Activated T-cell treated with anti-CD3 and anti-CD28 coated beads, Interleukin-2, amount 50 U/mL, for 24 hours (primary cell): ENCODE data around the gene MED13L.

Experiments used
- DNase-seq: peaks from one replicate; pipeline ENCODE4 v3.0.0-alpha.2; 2020
- H3K27ac Mint-ChIP-seq: 2 replicates; pipeline ENCODE4 v1.8.0; 2020; ENCODE audit warnings: mild to moderate bottlenecking, mixed read lengths
- H3K27me3 Mint-ChIP-seq: 2 replicates; pipeline ENCODE4 v1.8.0; 2020; ENCODE audit warnings: mixed read lengths
- H3K36me3 Mint-ChIP-seq: 2 replicates; pipeline ENCODE4 v1.8.0; 2020; ENCODE audit warnings: low read depth, mixed read lengths
- H3K4me1 Mint-ChIP-seq: 2 replicates; pipeline ENCODE4 v1.8.0; 2020; ENCODE audit warnings: low read depth, mixed read lengths
- H3K4me3 Mint-ChIP-seq: 2 replicates; pipeline ENCODE4 v1.8.0; 2020; ENCODE audit warnings: mild to moderate bottlenecking, moderate library complexity, mixed read lengths
- H3K9me3 Mint-ChIP-seq: 2 replicates; pipeline ENCODE4 v1.8.0; 2020; ENCODE audit warnings: mixed read lengths

Gene MED13L

GRCh38 chr12:116009805-116010204, 267.7 kb downstream of the MED13L start:
- no peak for DNase-seq
- Mint-ChIP-seq H3K9me3 (no peaks in the 10 kb centered on the region), H3K36me3 (peaks cover 93% of the 10 kb centered on the region), H3K4me3 (no peak overlapping the region), H3K4me1 (peaks cover 2% of the 10 kb centered on the region), H3K27ac (peak overlapping the region; percentile 72), H3K27me3 (no peaks in the 10 kb centered on the region)

GRCh38 chr12:116006141-116006540, 271.4 kb downstream of the MED13L start:
- Mint-ChIP-seq H3K9me3 (no peaks in the 10 kb centered on the region), H3K27ac (no peak overlapping the region), H3K4me1 (peaks cover 9% of the 10 kb centered on the region), H3K36me3 (peaks cover 90% of the 10 kb centered on the region), H3K4me3 (no peak overlapping the region), H3K27me3 (no peaks in the 10 kb centered on the region)
- DNase-seq = no peak

- DNase-seq = no peak
- peaks cover 74% of the 10 kb centered on the region for H3K36me3 Mint-ChIP-seq
- H3K27ac Mint-ChIP-seq = peak overlapping the region; percentile 39
- H3K4me1 Mint-ChIP-seq = peaks cover 18% of the 10 kb centered on the region
- no peaks in the 10 kb centered on the region for H3K27me3 Mint-ChIP-seq
- H3K4me3 Mint-ChIP-seq = no peak overlapping the region
- no peaks in the 10 kb centered on the region for H3K9me3 Mint-ChIP-seq
Measured at GRCh38 chr12:116002890-116003536, 274.5 kb downstream of the MED13L start.

- no peak overlapping the region for H3K4me3 Mint-ChIP-seq
- DNase-seq = no peak
- H3K27me3 Mint-ChIP-seq = no peaks in the 10 kb centered on the region
- H3K27ac Mint-ChIP-seq = peak overlapping the region; percentile 40
- no peaks in the 10 kb centered on the region for H3K9me3 Mint-ChIP-seq
- H3K36me3 Mint-ChIP-seq = peaks cover 71% of the 10 kb centered on the region
- H3K4me1 Mint-ChIP-seq = peaks cover 18% of the 10 kb centered on the region
Measured at GRCh38 chr12:116000252-116000651, 277.2 kb downstream of the MED13L start.

- H3K4me3 Mint-ChIP-seq = no peak overlapping the region
- H3K27ac Mint-ChIP-seq = peak overlapping the region; percentile 47
- DNase-seq = no peak
- H3K36me3 Mint-ChIP-seq = peaks cover 71% of the 10 kb centered on the region
- H3K9me3 Mint-ChIP-seq = no peaks in the 10 kb centered on the region
- H3K27me3 Mint-ChIP-seq = no peaks in the 10 kb centered on the region
- peaks cover 15% of the 10 kb centered on the region for H3K4me1 Mint-ChIP-seq
Measured at GRCh38 chr12:115999582-115999981, 277.9 kb downstream of the MED13L start.

GRCh38 chr12:115998794-115999478, 278.6 kb downstream of the MED13L start:
- no peak for DNase-seq
- H3K36me3 Mint-ChIP-seq = peaks cover 71% of the 10 kb centered on the region

GRCh38 chr12:115998119-115998633, 279.3 kb downstream of the MED13L start:
- Mint-ChIP-seq H3K27ac (peak overlapping the region; percentile 57), H3K9me3 (no peaks in the 10 kb centered on the region), H3K36me3 (peaks cover 75% of the 10 kb centered on the region), H3K4me3 (no peak overlapping the region), H3K27me3 (no peaks in the 10 kb centered on the region), H3K4me1 (peaks cover 10% of the 10 kb centered on the region)
- DNase-seq = no peak

More at GRCh38 chr12:115998794-115999478, 278.6 kb downstream of the MED13L start:
- Mint-ChIP-seq H3K4me3 (no peak overlapping the region), H3K9me3 (no peaks in the 10 kb centered on the region), H3K4me1 (peaks cover 10% of the 10 kb centered on the region), H3K27ac (no peak overlapping the region), H3K27me3 (no peaks in the 10 kb centered on the region)

- Mint-ChIP-seq H3K4me3 (no peak overlapping the region), H3K27ac (no peak overlapping the region), H3K36me3 (peaks cover 79% of the 10 kb centered on the region)
Measured at GRCh38 chr12:115993737-115994136, 283.8 kb downstream of the MED13L start.

GRCh38 chr12:115990241-115990640, 287.3 kb downstream of the MED13L start:
- H3K27me3 Mint-ChIP-seq = no peaks in the 10 kb centered on the region
- H3K4me3 Mint-ChIP-seq = no peak overlapping the region
- no peak overlapping the region for H3K27ac Mint-ChIP-seq
- peaks cover 85% of the 10 kb centered on the region for H3K36me3 Mint-ChIP-seq
- DNase-seq = no peak
- H3K4me1 Mint-ChIP-seq = peaks cover 21% of the 10 kb centered on the region
- H3K9me3 Mint-ChIP-seq = no peaks in the 10 kb centered on the region

More at GRCh38 chr12:115993737-115994136, 283.8 kb downstream of the MED13L start:
- DNase-seq = no peak
- H3K9me3 Mint-ChIP-seq = no peaks in the 10 kb centered on the region
- H3K27me3 Mint-ChIP-seq = no peaks in the 10 kb centered on the region
- H3K4me1 Mint-ChIP-seq = peaks cover 20% of the 10 kb centered on the region

GRCh38 chr12:115988625-115989563, 288.6 kb downstream of the MED13L start:
- Mint-ChIP-seq H3K9me3 (no peaks in the 10 kb centered on the region), H3K36me3 (peaks cover 80% of the 10 kb centered on the region)

GRCh38 chr12:115988212-115988611, 289.3 kb downstream of the MED13L start:
- Mint-ChIP-seq H3K27ac (no peak overlapping the region), H3K27me3 (no peaks in the 10 kb centered on the region), H3K4me3 (no peak overlapping the region), H3K4me1 (peaks cover 21% of the 10 kb centered on the region), H3K9me3 (no peaks in the 10 kb centered on the region), H3K36me3 (peaks cover 79% of the 10 kb centered on the region)
- DNase-seq = no peak

More at GRCh38 chr12:115988625-115989563, 288.6 kb downstream of the MED13L start:
- no peaks in the 10 kb centered on the region for H3K27me3 Mint-ChIP-seq
- DNase-seq = no peak
- peak overlapping the region; percentile 34 for H3K27ac Mint-ChIP-seq
- peaks cover 21% of the 10 kb centered on the region for H3K4me1 Mint-ChIP-seq
- no peak overlapping the region for H3K4me3 Mint-ChIP-seq

- Mint-ChIP-seq H3K4me1 (peaks cover 12% of the 10 kb centered on the region), H3K9me3 (no peaks in the 10 kb centered on the region), H3K36me3 (peaks cover 78% of the 10 kb centered on the region), H3K27me3 (no peaks in the 10 kb centered on the region), H3K4me3 (no peak overlapping the region), H3K27ac (no peak overlapping the region)
- DNase-seq = no peak
Measured at GRCh38 chr12:115984616-115985015, 292.9 kb downstream of the MED13L start.

GRCh38 chr12:115983226-115983798, 294.2 kb downstream of the MED13L start:
- no peaks in the 10 kb centered on the region for H3K27me3 Mint-ChIP-seq
- no peak overlapping the region for H3K27ac Mint-ChIP-seq
- peaks cover 75% of the 10 kb centered on the region for H3K36me3 Mint-ChIP-seq
- H3K4me1 Mint-ChIP-seq = no peaks in the 10 kb centered on the region
- H3K4me3 Mint-ChIP-seq = no peak overlapping the region
- DNase-seq = no peak
- H3K9me3 Mint-ChIP-seq = no peaks in the 10 kb centered on the region

- H3K4me3 Mint-ChIP-seq = no peak overlapping the region
- H3K27ac Mint-ChIP-seq = no peak overlapping the region
- no peaks in the 10 kb centered on the region for H3K4me1 Mint-ChIP-seq
- DNase-seq = no peak
- no peaks in the 10 kb centered on the region for H3K27me3 Mint-ChIP-seq
- H3K36me3 Mint-ChIP-seq = peaks cover 72% of the 10 kb centered on the region
- H3K9me3 Mint-ChIP-seq = no peaks in the 10 kb centered on the region
Measured at GRCh38 chr12:115980339-115980738, 297.2 kb downstream of the MED13L start.
